Heart left ventricle (tissue), 16 donors: ENCODE data around the gene ATP6V1A. TPM values are rescaled to one million over a fixed set of nuclear protein-coding genes. Genes with fewer than 3 reads are reported as not detected.

Source experiments
- ATAC-seq, 4 donors: fragments of 200-7000 bp; cut with Tn5 transposase; one replicate each; pipeline ENCODE4 v1.9.1; 2020 to 2022; ENCODE audit warnings: moderate library complexity in 4 of 4, mild to moderate bottlenecking in 3 of 4, moderate number of reproducible peaks in 1 of 4
- DNase-seq, 5 donors: peaks; one replicate each; pipeline ENCODE4 v3.0.0-alpha.2; 2020
- H3K27ac ChIP-seq, 12 donors: fragments of 200-600 bp; sonication (generic) in 4 of 12; one replicate each; pipeline versions ENCODE4 v1.5.0 to v1.8.0; 2016 to 2022; ENCODE audit warnings: mild to moderate bottlenecking in 2 of 12
- H3K27me3 ChIP-seq, 9 donors: fragments of 200-600 bp; sonication (generic) in 2 of 9; one replicate each; pipeline versions ENCODE4 v1.5.1 to v1.8.0; 2016 to 2022; ENCODE audit warnings: mild to moderate bottlenecking in 3 of 9
- H3K36me3 ChIP-seq, 9 donors: fragments of 200-600 bp; sonication (generic) in 2 of 9; one replicate each; pipeline versions ENCODE4 v1.5.0 to v1.8.0; 2018 to 2022; ENCODE audit warnings: mild to moderate bottlenecking in 2 of 9
- H3K4me1 ChIP-seq, 12 donors: fragments of 200-600 bp; sonication (generic) in 4 of 12; one replicate each; pipeline versions ENCODE4 v1.5.0 to v1.8.0; 2016 to 2022; ENCODE audit warnings: mild to moderate bottlenecking in 3 of 12
- H3K4me3 ChIP-seq, 12 donors: fragments of 200-600 bp; sonication (generic) in 4 of 12; one replicate each; pipeline versions ENCODE4 v1.5.0 to v1.8.0; 2017 to 2022; ENCODE audit warnings: mild to moderate bottlenecking in 9 of 12, moderate library complexity in 4 of 12
- H3K9me3 ChIP-seq, 12 donors: fragments of 200-600 bp; sonication (generic) in 4 of 12; one replicate each; pipeline versions ENCODE4 v1.5.0 to v1.8.0; 2016 to 2022; ENCODE audit warnings: mild to moderate bottlenecking in 1 of 12
- CTCF ChIP-seq, 12 donors: fragments of 200-600 bp; sonication (generic) in 4 of 12; IDR thresholded peaks; one replicate each; pipeline versions ENCODE4 v1.5.0 to v1.8.0; 2018 to 2022; ENCODE audit warnings: antibody characterized with exemption in 12 of 12, mild to moderate bottlenecking in 5 of 12
- POLR2A ChIP-seq, 2 donors: fragments of 450-650 bp; IDR thresholded peaks; one replicate each; pipeline ENCODE4 v1.6.1; 2017; ENCODE audit warnings: antibody characterized with exemption in 2 of 2, mild to moderate bottlenecking in 2 of 2, moderate library complexity in 2 of 2
- WGBS, 4 donors: extraction: QIAGEN DNeasy Blood & Tissue Kit in 2 of 4; methylation state at CpG; one replicate each; pipeline versions ENCODE4 v1.1.5 to v1.1.7; 2013 to 2018; 5-methylcytosine and 5-hydroxymethylcytosine counted together
- intact Hi-C, 10 donors: fragments of 100-400 bp; cut with DNase I; formaldehyde crosslinking; loops; one replicate each; pipeline versions ENCODE4 v1.11.1 to v1.14.2; 2022
- polyA plus RNA-seq, 2 donors: library from polyadenylated mRNA; stranded (reverse); fragments of 200-250 nt; gene quantifications; one replicate each; pipeline ENCODE4 v1.2.3, GENCODE V29; 2013
- total RNA-seq, 9 donors: library from RNA; depleted of rRNA in 2 of 9; stranded (reverse); fragments of >200 nt in 2 of 9; fragmentation: NEBNext Ultra II Directional in 3 of 9; extraction: Animal tissue kit (Norgen Biotek cat#: 25700) in 3 of 9; gene quantifications; one replicate each; pipeline versions ENCODE4 v1.1.0 to v1.2.4, GENCODE V29; 2016 to 2023
- donor health status: ischemic (EF 13 %, LVEDD 7.1; RV severe dilation, severe dysfunction).
- donor health status: healthy with polysubstance abuse.
- donor health status: DM: no; HTN: yes; CAD: no.
- donor health status: DM: no; HTN: no; CAD: no.
- donor health status: ischemic (EF 25% LVEDD 6.9; RV normal size, moderate dysfunction).
- donor health status: ischemic (EF 25% LVEDD 5.7; RV mildly dilated, moderate dysfunction).
- donor health status: healthy.
- donor health status: DM: yes; HTN: yes; CAD: no.
- donor health status: ischemic (EF 35%, LVEDD 5.7; RV mildly dilated, moderate dysfunction).
- donor health status: nonischemic (EF 11% LVEDD 7.7; RV severe dilation, severe dysfunction).
- donor health status: DM: yes; HTN: yes; CAD: no.
- donor health status: PGD.
- donor health status: ischemic (EF 29% LVEDD 5.4; RV normal size, mild dysfunction).
- donor health status: nonischemic (EF 23%, LVEDD 6.1; RV moderate dilation, normal function).

ATP6V1A gene
- total and polyA plus RNA-seq, 11 donors = 5.9 to 66.8 (median 19.0) TPM

GRCh38 chr3:113804661-113805060, 57.8 kb downstream of the ATP6V1A start:
- Histone ChIP-seq H3K27ac (no peak overlapping the region), H3K9me3 (no peaks in the 10 kb centered on the region), H3K27me3 (no peaks in the 10 kb centered on the region), H3K36me3 (peaks cover 0 to 100% (median 99%) of the 10 kb centered on the region in 9 donors), H3K4me3 (no peak overlapping the region), H3K4me1 (no peaks in the 10 kb centered on the region)
- DNase-seq (no peak), ATAC-seq (no peak)
- intact Hi-C loops = no loop called here
- TF ChIP-seq POLR2A (IDR thresholded peaks at IDR 0.05) (no peak), CTCF (IDR thresholded peaks at IDR 0.05) (no peak)
- 82 to 87% (median 86%) methylated on average over 4 of the region's 4 CpGs for WGBS, 4 donors

- 87 to 89% (median 88%) methylated on average over 3 of the region's 3 CpGs for WGBS, 4 donors
- ATAC-seq (no peak), DNase-seq (no peak)
- TF ChIP-seq CTCF (IDR thresholded peaks at IDR 0.05) = no peak
- TF ChIP-seq POLR2A (IDR thresholded peaks at IDR 0.05) = no peak
- H3K9me3 ChIP-seq = no peaks in the 10 kb centered on the region
- no peaks in the 10 kb centered on the region for H3K27me3 ChIP-seq
- H3K36me3 ChIP-seq = peaks cover 0 to 100% (median 99%) of the 10 kb centered on the region in 9 donors
- H3K4me1 ChIP-seq = no peaks in the 10 kb centered on the region
- H3K27ac ChIP-seq = no peak overlapping the region
- H3K4me3 ChIP-seq = no peak overlapping the region
- intact Hi-C loops = no loop called here
Observed at GRCh38 chr3:113805249-113805648, 58.4 kb downstream of the ATP6V1A start.

- Histone ChIP-seq H3K27ac (no peak overlapping the region), H3K4me3 (no peak overlapping the region), H3K36me3 (peaks cover 0 to 51% (median 37%) of the 10 kb centered on the region in 9 donors), H3K4me1 (no peaks in the 10 kb centered on the region), H3K9me3 (no peaks in the 10 kb centered on the region), H3K27me3 (no peaks in the 10 kb centered on the region)
- no peak for TF ChIP-seq CTCF (IDR thresholded peaks at IDR 0.05)
- TF ChIP-seq POLR2A (IDR thresholded peaks at IDR 0.05) = no peak
- DNase-seq (no peak), ATAC-seq (no peak)
- intact Hi-C loops = no loop called here
- 70 to 89% (median 86%) methylated on average over 3 of the region's 3 CpGs for WGBS, 4 donors
Observed at GRCh38 chr3:113812854-113813253, 66.0 kb downstream of the ATP6V1A start.

GRCh38 chr3:113819866-113820265, 73.0 kb downstream of the ATP6V1A start:
- no peaks in the 10 kb centered on the region for H3K27me3 ChIP-seq
- 69 to 90% (median 87%) methylated on average over 3 of the region's 3 CpGs for WGBS, 4 donors
- H3K4me3 ChIP-seq = no peak overlapping the region
- no peaks in the 10 kb centered on the region for H3K4me1 ChIP-seq
- intact Hi-C loops = no loop called here
- TF ChIP-seq CTCF (IDR thresholded peaks at IDR 0.05) = no peak
- TF ChIP-seq POLR2A (IDR thresholded peaks at IDR 0.05) = no peak
- no peak overlapping the region for H3K27ac ChIP-seq
- DNase-seq = no peak
- ATAC-seq = no peak
- H3K36me3 ChIP-seq = no peaks in the 10 kb centered on the region
- H3K9me3 ChIP-seq = no peaks in the 10 kb centered on the region
